H1 (cell line): ENCODE data around the gene EID1. TPM values are rescaled to one million over a fixed set of nuclear protein-coding genes. Genes with fewer than 3 reads are reported as not detected.
A peak's percentile ranks its signal among the peaks of the same experiment; 100 is the strongest.

ENCODE experiments used
- CTCF ChIA-PET: fragments of 300-600 bp; sonication (Branson Sonifier 250); formaldehyde crosslinking; loops from one replicate; lab custom pipeline; 2021; ENCODE audit not compliant: partially characterized antibody; lab: Charles Lee
- POLR2A ChIA-PET: fragments of 300-600 bp; sonication (Branson Sonifier 250); formaldehyde crosslinking; loops from one replicate; lab custom pipeline; 2021; ENCODE audit warnings: inconsistent platforms; ENCODE audit not compliant: partially characterized antibody; lab: Charles Lee
- DNase-seq, 2 experiments: peaks; one replicate each; pipeline versions ENCODE4 v3.0.0 to v3.0.0-alpha.2; 2010 to 2022; ENCODE audit warnings: low spot score in 2 of 2, low read depth in 1 of 2, mixed read lengths in 1 of 2
- FAIRE-seq: peaks from 2 replicates; lab custom pipeline; 2011; peaks lifted over from hg19 to GRCh38; lab: Jason Lieb, UNC
- H2AFZ ChIP-seq: 2 replicates; pipeline ENCODE4 v1.8.1; 2012; ENCODE audit warnings: low read length, inconsistent platforms
- H2AK5ac ChIP-seq: 2 replicates; pipeline ENCODE4 v1.6.1; 2013; ENCODE audit warnings: low read depth, low read length
- H2BK120ac ChIP-seq: replicated peaks from 2 replicates; pipeline ENCODE3; 2013; ENCODE audit warnings: low read depth, low read length, inconsistent platforms
- H2BK12ac ChIP-seq: 2 replicates; pipeline ENCODE4 v1.6.1; 2013; ENCODE audit warnings: low read depth, low read length
- H2BK15ac ChIP-seq: 2 replicates; pipeline ENCODE4 v1.6.1; 2013; ENCODE audit warnings: low read length
- H2BK20ac ChIP-seq: 2 replicates; pipeline ENCODE4 v1.6.1; 2013; ENCODE audit warnings: low read length
- H2BK5ac ChIP-seq: 2 replicates; pipeline ENCODE4 v1.6.1; 2013; ENCODE audit warnings: low read depth, low read length
- H3K14ac ChIP-seq: 2 replicates; pipeline ENCODE4 v1.6.1; 2013; ENCODE audit warnings: inconsistent platforms; ENCODE audit not compliant: insufficient read length
- H3K18ac ChIP-seq: 2 replicates; pipeline ENCODE4 v1.6.1; 2013; ENCODE audit warnings: low read length; ENCODE audit errors: extremely low read depth
- H3K23ac ChIP-seq: 2 replicates; pipeline ENCODE4 v1.6.1; 2013; ENCODE audit warnings: inconsistent platforms; ENCODE audit not compliant: insufficient read length
- H3K23me2 ChIP-seq: 2 replicates; pipeline ENCODE4 v1.6.1; 2013; ENCODE audit warnings: low read depth, low read length
- H3K27ac ChIP-seq: 2 replicates; pipeline ENCODE4 v1.6.1; 2011; ENCODE audit warnings: low read depth, low read length, inconsistent platforms
- H3K27me3 ChIP-seq, 4 experiments: replicated peaks in 1 of 4; 1 replicate in 1 of 4; 2 replicates in 3 of 4; pipeline versions ENCODE4 v1.6.1 to v1.8.1; 2011 to 2013; ENCODE audit warnings: low read length in 3 of 4, mild to moderate bottlenecking in 3 of 4, inconsistent platforms in 2 of 4, mixed read lengths in 2 of 4, moderate library complexity in 1 of 4; ENCODE audit not compliant: control insufficient read depth in 3 of 4, insufficient read depth in 3 of 4; ENCODE audit errors: extremely low read depth in 1 of 4
- H3K36me3 ChIP-seq, 4 experiments: 2 replicates each; pipeline versions ENCODE4 v1.6.1 to v1.8.1; 2011 to 2013; ENCODE audit warnings: mild to moderate bottlenecking in 4 of 4, low read length in 3 of 4, moderate library complexity in 2 of 4, control low read depth in 1 of 4, inconsistent platforms in 1 of 4; ENCODE audit not compliant: insufficient read depth in 4 of 4, control insufficient read depth in 2 of 4
- H3K4ac ChIP-seq: replicated peaks from 2 replicates; pipeline ENCODE3; 2013; ENCODE audit warnings: low read length, low read depth, mixed read lengths, inconsistent platforms; ENCODE audit not compliant: insufficient read length
- H3K4me1 ChIP-seq, 4 experiments: replicated peaks in 1 of 4; 1 replicate in 1 of 4; 2 replicates in 3 of 4; pipeline versions ENCODE4 v1.6.1 to v1.8.1; 2011 to 2013; ENCODE audit warnings: low read length in 3 of 4, inconsistent platforms in 2 of 4, mixed read lengths in 1 of 4; ENCODE audit not compliant: insufficient read depth in 4 of 4, control insufficient read depth in 3 of 4
- H3K4me2 ChIP-seq, 2 experiments: 2 replicates each; pipeline versions ENCODE4 v1.6.1 to v1.8.1; 2011 to 2013; ENCODE audit warnings: low read depth in 2 of 2, low read length in 2 of 2, control low read depth in 1 of 2, inconsistent platforms in 1 of 2, mild to moderate bottlenecking in 1 of 2; ENCODE audit not compliant: insufficient read depth in 1 of 2
- H3K4me3 ChIP-seq, 4 experiments: fragments of 200-600, 300-600 bp in 1 of 4; sonication (generic), shearing (Covaris generic), sonication (Bioruptor Twin) in 1 of 4; 2 replicates each; pipeline versions ENCODE4 v1.5.1 to v1.8.1; 2011 to 2016; ENCODE audit warnings: low read length in 4 of 4, low read depth in 3 of 4, control low read depth in 2 of 4, inconsistent platforms in 2 of 4, mild to moderate bottlenecking in 2 of 4, mixed read lengths in 1 of 4, moderate library complexity in 1 of 4; ENCODE audit not compliant: insufficient read depth in 2 of 4; ENCODE audit errors: extremely low read depth in 1 of 4
- H3K56ac ChIP-seq: replicated peaks from 2 replicates; pipeline ENCODE3; 2013; ENCODE audit warnings: low read depth, mild to moderate bottlenecking, mixed read lengths, low read length, inconsistent platforms; ENCODE audit not compliant: insufficient read length
- H3K79me1 ChIP-seq: 2 replicates; pipeline ENCODE4 v1.6.1; 2013; ENCODE audit warnings: low read depth, low read length, control low read depth
- H3K79me2 ChIP-seq, 2 experiments: 2 replicates each; pipeline versions ENCODE4 v1.6.1 to v1.8.1; 2012 to 2013; ENCODE audit warnings: low read length in 2 of 2, mild to moderate bottlenecking in 2 of 2, inconsistent platforms in 1 of 2; ENCODE audit not compliant: insufficient read depth in 2 of 2, control insufficient read depth in 1 of 2
- H3K9ac ChIP-seq, 4 experiments: replicated peaks in 1 of 4; 1 replicate in 1 of 4; 2 replicates in 3 of 4; pipeline versions ENCODE4 v1.6.1 to v1.8.1; 2011 to 2013; ENCODE audit warnings: low read depth in 3 of 4, low read length in 3 of 4, control low read depth in 2 of 4, mild to moderate bottlenecking in 2 of 4, moderate library complexity in 2 of 4, inconsistent platforms in 1 of 4; ENCODE audit errors: extremely low read depth in 1 of 4
- H3K9me3 ChIP-seq, 2 experiments: 2 replicates each; pipeline versions ENCODE4 v1.6.1 to v1.8.1; 2012 to 2013; ENCODE audit warnings: mild to moderate bottlenecking in 2 of 2, moderate library complexity in 2 of 2, control low read depth in 1 of 2, inconsistent platforms in 1 of 2, low read depth in 1 of 2, low read length in 1 of 2, mixed read lengths in 1 of 2; ENCODE audit not compliant: insufficient read depth in 2 of 2
- H4K20me1 ChIP-seq, 2 experiments: replicated peaks in 1 of 2; 2 replicates each; pipeline versions ENCODE3 to v1.8.1; 2011 to 2013; ENCODE audit warnings: inconsistent platforms in 2 of 2, low read length in 2 of 2, mild to moderate bottlenecking in 1 of 2; ENCODE audit not compliant: insufficient read depth in 2 of 2, control insufficient read depth in 1 of 2
- H4K5ac ChIP-seq: 2 replicates; pipeline ENCODE4 v1.6.1; 2013; ENCODE audit warnings: low read length, low read depth, mixed read lengths, inconsistent platforms; ENCODE audit not compliant: insufficient read length
- H4K8ac ChIP-seq: 2 replicates; pipeline ENCODE4 v1.8.0; 2013; ENCODE audit warnings: mild to moderate bottlenecking, moderate library complexity, low read length, inconsistent platforms; ENCODE audit not compliant: insufficient read depth; ENCODE audit errors: extremely low read depth
- H4K91ac ChIP-seq: replicated peaks from 2 replicates; pipeline ENCODE3; 2013; ENCODE audit warnings: low read length, mixed read lengths, inconsistent platforms; ENCODE audit not compliant: insufficient read length
- BACH1 ChIP-seq: IDR thresholded peaks from 2 replicates; pipeline ENCODE4 v1.6.1; 2012; ENCODE audit warnings: low read length, improper control_type of control experiment
- CHD2 ChIP-seq: IDR thresholded peaks from 2 replicates; pipeline ENCODE4 v1.6.1; 2012; ENCODE audit warnings: low read length, improper control_type of control experiment
- HDAC6 ChIP-seq: IDR thresholded peaks from one replicate; pipeline ENCODE4 v1.7.1; 2012; ENCODE audit warnings: low read depth, mild to moderate bottlenecking, inconsistent platforms, low read length, moderate library complexity
- JUND ChIP-seq: IDR thresholded peaks from 2 replicates; pipeline ENCODE4 v1.6.1; 2011; ENCODE audit warnings: mild to moderate bottlenecking, improper control_type of control experiment, low read length
- RBBP5 ChIP-seq: IDR thresholded peaks from 2 replicates; pipeline ENCODE4 v1.7.1; 2012; ENCODE audit warnings: low read depth, mild to moderate bottlenecking, inconsistent platforms, low read length, moderate library complexity, borderline replicate concordance
- RFX5 ChIP-seq: IDR thresholded peaks from 2 replicates; pipeline ENCODE4 v1.6.1; 2011; ENCODE audit warnings: low read depth, low read length, improper control_type of control experiment, borderline replicate concordance
- SIX5 ChIP-seq: IDR thresholded peaks from 2 replicates; pipeline ENCODE4 v1.6.1; 2011; ENCODE audit warnings: mild to moderate bottlenecking, low read depth, low read length
- SP1 ChIP-seq: IDR thresholded peaks from 2 replicates; pipeline ENCODE4 v1.6.1; 2011; ENCODE audit warnings: low read depth, low read length
- SP2 ChIP-seq: IDR thresholded peaks from 2 replicates; pipeline ENCODE4 v1.6.1; 2012; ENCODE audit warnings: mild to moderate bottlenecking, low read length, inconsistent platforms
- YY1 ChIP-seq: IDR thresholded peaks from 2 replicates; pipeline ENCODE4 v1.6.1; 2011; ENCODE audit warnings: low read depth, mild to moderate bottlenecking, low read length
- WGBS, 2 experiments: shearing (Covaris generic) in 1 of 2; methylation state at CpG; one replicate each; pipeline versions ENCODE4 v1.1.6 to v1.1.7; 2013 to 2015; ENCODE audit warnings: low lambda C conversion rate in 2 of 2, mixed read lengths in 2 of 2, inconsistent platforms in 1 of 2, low coverage in 1 of 2, missing lambda C conversion rate in 1 of 2; ENCODE audit not compliant: insufficient replicate concordance in 2 of 2, insufficient coverage in 1 of 2, insufficient read length in 1 of 2; ENCODE audit errors: extremely low coverage in 1 of 2, missing lambda C conversion rate in 1 of 2; 5-methylcytosine and 5-hydroxymethylcytosine counted together
- polyA plus RNA-seq, 7 experiments: library from polyadenylated mRNA; depleted of rRNA in 3 of 7; stranded (reverse) in 5 of 7; unstranded in 2 of 7; fragments of >200 nt in 5 of 7; fragments of 200-250 nt in 2 of 7; gene quantifications; 1 replicate in 5 of 7; 2 replicates in 1 of 7; 4 replicates in 1 of 7; pipeline versions ENCODE4 v1.2.1 to v1.2.3, GENCODE V29; 2011 to 2013; ENCODE audit warnings: missing spikeins in 2 of 7, mixed read lengths in 2 of 7
- total RNA-seq: library from RNA; stranded (reverse); fragmentation: NEBNext Ultra II Directional; extraction: Animal tissue kit (Norgen Biotek cat#: 25700); gene quantifications from 2 replicates; pipeline ENCODE4 v1.2.1, GENCODE V29; 2021

EID1 gene
- total and polyA plus RNA-seq, 2 of the 8 experiments (the other 6 are each of a cell fraction or from before 2014, with no cell fraction given), result 101 to 110 TPM

DNA sequence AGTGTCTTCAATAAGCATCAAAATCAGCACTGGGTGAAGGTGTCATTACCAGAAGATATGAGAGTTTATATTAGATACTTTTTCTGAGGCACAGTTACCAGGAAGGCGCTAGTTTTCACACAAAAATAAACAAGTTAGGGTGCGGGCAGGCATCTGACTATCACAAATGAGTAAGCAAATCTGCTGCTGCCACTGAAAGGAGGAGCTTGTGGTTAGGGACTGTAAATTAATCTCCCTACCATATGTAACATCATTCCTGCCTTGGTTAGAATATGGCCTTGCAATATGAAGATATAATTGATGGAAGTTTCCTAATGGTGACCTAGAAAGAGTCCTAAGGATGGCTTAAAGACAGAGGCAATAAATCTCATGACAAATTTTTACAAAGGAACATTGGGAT is 19.5 kb upstream of the EID1 start:
- H4K8ac ChIP-seq, result no peak overlapping the region
- DNase-seq, result no peak
- no peaks in the 10 kb centered on the region for H3K79me2 ChIP-seq
- H4K20me1 ChIP-seq, result no peaks in the 10 kb centered on the region
- FAIRE-seq, result no peak
- no peaks in the 10 kb centered on the region for H3K9me3 ChIP-seq
- no peaks in the 10 kb centered on the region for H3K79me1 ChIP-seq
- H2AK5ac ChIP-seq, result no peak overlapping the region
- no peak overlapping the region for H3K18ac ChIP-seq
- H2AFZ ChIP-seq, result peak overlapping the region; percentile 68
- TF ChIP-seq SP2, result no peak
- TF ChIP-seq RBBP5, result no peak
- TF ChIP-seq SIX5, result no peak
- no peak for TF ChIP-seq RFX5
- no peak for TF ChIP-seq BACH1
- TF ChIP-seq CHD2, result no peak
- no peak for TF ChIP-seq YY1
- TF ChIP-seq JUND, result no peak
- no peak for TF ChIP-seq SP1
- TF ChIP-seq HDAC6, result no peak
- TF ChIP-seq, all 59 proteins: peak for 0
- H3K23ac ChIP-seq, result no peak overlapping the region
- peaks cover 0 to 13% (median 8%) of the 10 kb centered on the region in 4 experiments; a peak in 4 of 7 replicates for H3K4me1 ChIP-seq
- ChIA-PET POLR2A (interaction anchor here (0.6 to 1.4 kb wide), 2 partner anchors 35 to 135 kb away, joined by 4 read pairs; no protein-coding TSS in a partner anchor), CTCF (interaction anchor here (1.3 to 4.7 kb wide), 4 partner anchors 114 to 591 kb away, joined by 3 to 23 read pairs (median 5); partner anchors contain the start of gene FGF7)
- no peaks in the 10 kb centered on the region; a peak in 1 of 7 replicates for H3K27me3 ChIP-seq
- H3K23me2 ChIP-seq, result no peaks in the 10 kb centered on the region
- H2BK20ac ChIP-seq, result no peak overlapping the region
- no peak overlapping the region for H2BK5ac ChIP-seq
- no peak overlapping the region for H3K4ac ChIP-seq
- no peak overlapping the region for H2BK12ac ChIP-seq
- no peak overlapping the region for H2BK120ac ChIP-seq
- no peak overlapping the region for H3K56ac ChIP-seq
- H3K9ac ChIP-seq, result no peak overlapping the region
- no peak overlapping the region for H4K5ac ChIP-seq
- H3K4me3 ChIP-seq, result no peak overlapping the region
- H3K36me3 ChIP-seq, result no peaks in the 10 kb centered on the region
- no peak overlapping the region for H4K91ac ChIP-seq
- H3K27ac ChIP-seq, result no peak overlapping the region
- no peak overlapping the region for H2BK15ac ChIP-seq
- WGBS, 2 experiments, result 76% methylated on average over 2 of the region's 2 CpGs; no CpG with 5 or more reads in 1 of the 2 experiments
- H3K4me2 ChIP-seq, result no peak overlapping the region
- H3K14ac ChIP-seq, result no peak overlapping the region
